HepG2 (cell line): ENCODE measurements around the gene CDX2. TPM values are rescaled to one million over a fixed set of nuclear protein-coding genes. Genes with fewer than 3 reads are reported as not detected.

Experiments
- ATAC-seq: fragments of 200-7000 bp; cut with Tn5 transposase; 3 replicates; pipeline ENCODE4 v1.9.1; 2020; ENCODE audit warnings: mild to moderate bottlenecking, moderate library complexity
- BruUV-seq: library from RNA; stranded (reverse); fragments of 400-500 nt; replicated peaks from 2 replicates; lab custom pipeline; 2021; lab: Mats Ljungman, UMichigan
- CTCF ChIA-PET: fragments of 300-600 bp; formaldehyde crosslinking; extraction: SDS; loops from one replicate; lab custom pipeline; 2021; ENCODE audit warnings: low total read pairs, inconsistent platforms, low intra/inter-chr PET ratio; lab: Yijun Ruan, JAX
- POLR2A ChIA-PET: fragments of 350-600 bp; sonication (Branson Sonifier 250); formaldehyde crosslinking; loops from one replicate; lab custom pipeline; 2020; ENCODE audit warnings: antibody characterized with exemption, inconsistent platforms; lab: Yijun Ruan, JAX
- DNase-seq: peaks from one replicate; pipeline ENCODE4 v3.0.0-alpha.2; 2015; ENCODE audit warnings: low spot score
- FAIRE-seq: peaks from 3 replicates; lab custom pipeline; 2011; peaks lifted over from hg19 to GRCh38; lab: Jason Lieb, UNC
- H2AFZ ChIP-seq: one replicate; pipeline ENCODE4 v1.6.1; 2011; ENCODE audit warnings: low read length, inconsistent platforms
- H3K27ac ChIP-seq: fragments of 300-600 bp; 3 replicates; pipeline ENCODE4 v1.8.0; 2011; ENCODE audit warnings: mixed run types, mild to moderate bottlenecking, mixed read lengths, low read length, inconsistent platforms; ENCODE audit not compliant: insufficient read depth; ENCODE audit errors: extremely low read length
- H3K27me3 ChIP-seq, 2 experiments: fragments of 200-600 bp in 1 of 2; 2 replicates in 1 of 2; 3 replicates in 1 of 2; pipeline versions ENCODE4 v1.6.0 to v1.8.0; 2011; ENCODE audit warnings: low read length in 2 of 2, mild to moderate bottlenecking in 2 of 2, moderate library complexity in 2 of 2, inconsistent platforms in 1 of 2; ENCODE audit not compliant: insufficient read depth in 2 of 2, control insufficient read depth in 1 of 2
- H3K36me3 ChIP-seq, 2 experiments: fragments of 200-600 bp in 1 of 2; replicated peaks in 1 of 2; 2 replicates in 1 of 2; 3 replicates in 1 of 2; pipeline versions ENCODE4 v1.5.1 to v1.8.0; 2011; ENCODE audit warnings: low read length in 2 of 2, inconsistent platforms in 1 of 2; ENCODE audit not compliant: insufficient read depth in 2 of 2, control insufficient read depth in 1 of 2
- H3K4me1 ChIP-seq: 2 replicates; pipeline ENCODE4 v1.5.1; 2012; ENCODE audit warnings: low read length, inconsistent platforms; ENCODE audit not compliant: insufficient read depth
- H3K4me2 ChIP-seq: 2 replicates; pipeline ENCODE4 v1.6.0; 2011; ENCODE audit warnings: low read depth, low read length, inconsistent platforms
- H3K4me3 ChIP-seq, 3 experiments: fragments of 200-600 bp in 1 of 3; sonication (generic), shearing (Covaris generic) in 1 of 3; replicated peaks in 1 of 3; 2 replicates each; pipeline ENCODE4 v1.5.1; 2011 to 2016; ENCODE audit warnings: low read length in 3 of 3, inconsistent platforms in 2 of 3, low read depth in 2 of 3, mild to moderate bottlenecking in 2 of 3, control low read depth in 1 of 3, mixed read lengths in 1 of 3; ENCODE audit not compliant: insufficient read depth in 1 of 3
- H3K79me2 ChIP-seq: one replicate; pipeline ENCODE4 v1.6.1; 2011; ENCODE audit warnings: low read length, inconsistent platforms; ENCODE audit not compliant: insufficient read depth
- H3K9ac ChIP-seq: 2 replicates; pipeline ENCODE4 v1.6.0; 2011; ENCODE audit warnings: mild to moderate bottlenecking, low read depth, low read length, inconsistent platforms; ENCODE audit not compliant: insufficient read depth
- H3K9me3 ChIP-seq: 2 replicates; pipeline ENCODE4 v1.5.1; 2012; ENCODE audit warnings: mild to moderate bottlenecking, low read length
- H4K20me1 ChIP-seq: 2 replicates; pipeline ENCODE4 v1.6.0; 2011; ENCODE audit warnings: inconsistent platforms, mild to moderate bottlenecking, low read length, moderate library complexity; ENCODE audit not compliant: insufficient read depth
- ZFP82 ChIP-seq: sonication (generic); formaldehyde crosslinking; IDR thresholded peaks from 2 replicates; pipeline ENCODE4 v1.5.1; 2020; ENCODE audit warnings: mild to moderate bottlenecking, missing genetic modification reagents, borderline replicate concordance
- ZNF775 ChIP-seq: sonication (generic); formaldehyde crosslinking; IDR thresholded peaks from 2 replicates; pipeline ENCODE4 v1.4.0; 2020; ENCODE audit warnings: missing genetic modification reagents, mild to moderate bottlenecking, moderate library complexity, borderline replicate concordance
- WGBS: methylation state at CpG from one replicate; pipeline ENCODE4 v1.1.6; 2017; ENCODE audit warnings: low lambda C conversion rate; 5-methylcytosine and 5-hydroxymethylcytosine counted together
- in situ Hi-C: cut with HindIII; loops from 2 replicates; pipeline ENCODE4 v1.10.0; 2017; ENCODE audit warnings: low pct_unique_long_range_greater_than_20kb; ENCODE audit not compliant: extremely low pct_ligation_motif_present
- intact Hi-C: fragments of 100-400 bp; cut with micrococcal nuclease; formaldehyde crosslinking; loops from one replicate; pipeline ENCODE4 v1.10.0; 2022; ENCODE audit not compliant: unreplicated experiment
- polyA plus RNA-seq, 8 experiments: library from polyadenylated mRNA; depleted of rRNA in 3 of 8; stranded (reverse) in 7 of 8; unstranded in 1 of 8; fragments of >200 nt; fragmentation: Illumina TruSeq in 4 of 8; extraction: Trizol in 4 of 8; gene quantifications; 2 replicates each; pipeline versions ENCODE4 v1.2.1 to v1.2.3, GENCODE V29; 2011 to 2016; ENCODE audit warnings: low read depth in 4 of 8, missing spikeins in 1 of 8, mixed read lengths in 1 of 8; ENCODE audit not compliant: insufficient read depth in 1 of 8
- total RNA-seq, 5 experiments: library from RNA; depleted of rRNA; stranded (reverse); fragments of >200 nt; fragmentation: Illumina TruSeq; extraction: Trizol; gene quantifications; 2 replicates each; pipeline ENCODE4 v1.2.3, GENCODE V29; 2016; ENCODE audit warnings: low read depth in 1 of 5
- TF ChIP-seq, protein P1 (sequence below): sonication (generic); formaldehyde crosslinking; IDR thresholded peaks from 2 replicates; pipeline ENCODE4 v1.4.0; 2020; ENCODE audit warnings: low read depth, mild to moderate bottlenecking, missing genetic modification reagents
- TF ChIP-seq, protein P2 (sequence below): sonication (generic); formaldehyde crosslinking; IDR thresholded peaks from 2 replicates; pipeline ENCODE4 v1.4.0; 2020; ENCODE audit warnings: missing genetic modification reagents
- TF ChIP-seq, protein P3 (sequence below), 2 experiments: fragments of 450-650 bp in 1 of 2; sonication (generic) in 1 of 2; formaldehyde crosslinking in 1 of 2; IDR thresholded peaks; 2 replicates each; pipeline versions ENCODE4 v1.6.1 to v1.8.0; 2016 to 2022; ENCODE audit warnings: antibody characterized with exemption in 1 of 2, mild to moderate bottlenecking in 1 of 2, missing genetic modification reagents in 1 of 2

CDX2 gene
- total and polyA plus RNA-seq, 2 of the 13 experiments (the other 11 are each of a cell fraction or from before 2014, with no cell fraction given): 0.04 TPM; not detected in 1

DNA sequence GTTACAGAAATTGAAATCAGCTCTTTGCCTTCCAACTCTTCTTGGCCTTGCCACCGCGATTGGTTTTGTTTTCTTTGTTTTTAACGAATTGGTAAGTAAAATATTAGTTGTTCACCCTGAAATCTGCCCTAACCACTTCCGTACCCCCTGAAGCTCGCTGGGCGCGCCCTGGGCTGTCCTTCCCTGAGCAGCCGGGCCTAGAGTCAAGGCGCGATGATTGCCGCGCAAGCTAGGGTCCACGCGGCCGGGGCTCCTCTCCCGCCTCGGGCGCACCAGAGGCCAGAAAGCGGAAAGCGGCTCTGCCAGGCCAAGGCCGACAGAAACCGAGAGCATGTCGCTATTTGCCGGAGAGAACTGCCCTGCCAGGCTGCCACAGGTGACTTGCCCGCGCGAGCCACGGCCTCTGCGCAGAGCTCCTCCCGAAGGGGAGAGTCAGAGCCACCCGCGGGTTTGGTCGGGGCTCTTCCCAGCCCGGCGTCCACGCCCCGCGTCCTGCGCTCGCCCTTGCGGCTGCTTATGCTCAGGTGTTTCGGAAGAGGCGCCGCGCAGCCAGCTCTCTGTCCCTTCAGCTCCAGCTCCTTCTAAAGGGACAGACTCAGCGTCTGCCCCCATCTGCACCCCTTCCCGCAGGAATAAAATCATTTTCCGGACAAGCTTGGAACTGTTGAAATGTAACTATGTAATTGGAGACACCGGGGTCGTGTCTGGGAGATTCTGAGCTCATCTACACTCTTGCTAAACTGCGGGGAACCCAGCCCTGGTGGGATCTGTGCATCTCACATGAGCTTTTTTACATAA, 6.6 kb upstream of the CDX2 start:
- no peak overlapping the region for H3K4me3 ChIP-seq
- FAIRE-seq (no peak), ATAC-seq (no peak), DNase-seq (no peak)
- no peak overlapping the region for H3K27ac ChIP-seq
- no peaks in the 10 kb centered on the region for H3K79me2 ChIP-seq
- H3K27me3 ChIP-seq: peaks cover 2 to 65% of the 10 kb centered on the region in 2 experiments; a peak in 4 of 5 replicates
- BruUV-seq: no TSS peak
- H3K9me3 ChIP-seq: no peaks in the 10 kb centered on the region
- intact Hi-C loops (no loop called here), in situ Hi-C loops (loop anchor here (10.0 to 25.0 kb wide), 2 partner anchors 488 to 611 kb away; no protein-coding TSS in a partner anchor)
- H3K36me3 ChIP-seq: no peaks in the 10 kb centered on the region
- no peak overlapping the region for H2AFZ ChIP-seq
- CTCF ChIA-PET: no interaction called here
- peaks cover 5% of the 10 kb centered on the region for H3K4me1 ChIP-seq
- no peak overlapping the region for H3K4me2 ChIP-seq
- no peak overlapping the region for H3K9ac ChIP-seq
- no peaks in the 10 kb centered on the region for H4K20me1 ChIP-seq
- POLR2A ChIA-PET: interaction anchor here (1.3 kb wide), 1 partner anchor 15 kb away, joined by 3 read pairs; no protein-coding TSS in a partner anchor
- WGBS: 51% methylated on average over 30 of the region's 51 CpGs
- TF ChIP-seq ZNF775: no peak
- TF ChIP-seq, protein P1, sequence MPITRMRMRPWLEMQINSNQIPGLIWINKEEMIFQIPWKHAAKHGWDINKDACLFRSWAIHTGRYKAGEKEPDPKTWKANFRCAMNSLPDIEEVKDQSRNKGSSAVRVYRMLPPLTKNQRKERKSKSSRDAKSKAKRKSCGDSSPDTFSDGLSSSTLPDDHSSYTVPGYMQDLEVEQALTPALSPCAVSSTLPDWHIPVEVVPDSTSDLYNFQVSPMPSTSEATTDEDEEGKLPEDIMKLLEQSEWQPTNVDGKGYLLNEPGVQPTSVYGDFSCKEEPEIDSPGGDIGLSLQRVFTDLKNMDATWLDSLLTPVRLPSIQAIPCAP: no peak
- no peak for TF ChIP-seq ZFP82 (CRISPR knock-in tag)
- TF ChIP-seq, protein P2, sequence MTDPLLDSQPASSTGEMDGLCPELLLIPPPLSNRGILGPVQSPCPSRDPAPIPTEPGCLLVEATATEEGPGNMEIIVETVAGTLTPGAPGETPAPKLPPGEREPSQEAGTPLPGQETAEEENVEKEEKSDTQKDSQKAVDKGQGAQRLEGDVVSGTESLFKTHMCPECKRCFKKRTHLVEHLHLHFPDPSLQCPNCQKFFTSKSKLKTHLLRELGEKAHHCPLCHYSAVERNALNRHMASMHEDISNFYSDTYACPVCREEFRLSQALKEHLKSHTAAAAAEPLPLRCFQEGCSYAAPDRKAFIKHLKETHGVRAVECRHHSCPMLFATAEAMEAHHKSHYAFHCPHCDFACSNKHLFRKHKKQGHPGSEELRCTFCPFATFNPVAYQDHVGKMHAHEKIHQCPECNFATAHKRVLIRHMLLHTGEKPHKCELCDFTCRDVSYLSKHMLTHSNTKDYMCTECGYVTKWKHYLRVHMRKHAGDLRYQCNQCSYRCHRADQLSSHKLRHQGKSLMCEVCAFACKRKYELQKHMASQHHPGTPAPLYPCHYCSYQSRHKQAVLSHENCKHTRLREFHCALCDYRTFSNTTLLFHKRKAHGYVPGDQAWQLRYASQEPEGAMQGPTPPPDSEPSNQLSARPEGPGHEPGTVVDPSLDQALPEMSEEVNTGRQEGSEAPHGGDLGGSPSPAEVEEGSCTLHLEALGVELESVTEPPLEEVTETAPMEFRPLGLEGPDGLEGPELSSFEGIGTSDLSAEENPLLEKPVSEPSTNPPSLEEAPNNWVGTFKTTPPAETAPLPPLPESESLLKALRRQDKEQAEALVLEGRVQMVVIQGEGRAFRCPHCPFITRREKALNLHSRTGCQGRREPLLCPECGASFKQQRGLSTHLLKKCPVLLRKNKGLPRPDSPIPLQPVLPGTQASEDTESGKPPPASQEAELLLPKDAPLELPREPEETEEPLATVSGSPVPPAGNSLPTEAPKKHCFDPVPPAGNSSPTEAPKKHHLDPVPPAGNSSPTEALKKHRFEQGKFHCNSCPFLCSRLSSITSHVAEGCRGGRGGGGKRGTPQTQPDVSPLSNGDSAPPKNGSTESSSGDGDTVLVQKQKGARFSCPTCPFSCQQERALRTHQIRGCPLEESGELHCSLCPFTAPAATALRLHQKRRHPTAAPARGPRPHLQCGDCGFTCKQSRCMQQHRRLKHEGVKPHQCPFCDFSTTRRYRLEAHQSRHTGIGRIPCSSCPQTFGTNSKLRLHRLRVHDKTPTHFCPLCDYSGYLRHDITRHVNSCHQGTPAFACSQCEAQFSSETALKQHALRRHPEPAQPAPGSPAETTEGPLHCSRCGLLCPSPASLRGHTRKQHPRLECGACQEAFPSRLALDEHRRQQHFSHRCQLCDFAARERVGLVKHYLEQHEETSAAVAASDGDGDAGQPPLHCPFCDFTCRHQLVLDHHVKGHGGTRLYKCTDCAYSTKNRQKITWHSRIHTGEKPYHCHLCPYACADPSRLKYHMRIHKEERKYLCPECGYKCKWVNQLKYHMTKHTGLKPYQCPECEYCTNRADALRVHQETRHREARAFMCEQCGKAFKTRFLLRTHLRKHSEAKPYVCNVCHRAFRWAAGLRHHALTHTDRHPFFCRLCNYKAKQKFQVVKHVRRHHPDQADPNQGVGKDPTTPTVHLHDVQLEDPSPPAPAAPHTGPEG (CRISPR knock-in tag): no peak
- TF ChIP-seq, protein P3, sequence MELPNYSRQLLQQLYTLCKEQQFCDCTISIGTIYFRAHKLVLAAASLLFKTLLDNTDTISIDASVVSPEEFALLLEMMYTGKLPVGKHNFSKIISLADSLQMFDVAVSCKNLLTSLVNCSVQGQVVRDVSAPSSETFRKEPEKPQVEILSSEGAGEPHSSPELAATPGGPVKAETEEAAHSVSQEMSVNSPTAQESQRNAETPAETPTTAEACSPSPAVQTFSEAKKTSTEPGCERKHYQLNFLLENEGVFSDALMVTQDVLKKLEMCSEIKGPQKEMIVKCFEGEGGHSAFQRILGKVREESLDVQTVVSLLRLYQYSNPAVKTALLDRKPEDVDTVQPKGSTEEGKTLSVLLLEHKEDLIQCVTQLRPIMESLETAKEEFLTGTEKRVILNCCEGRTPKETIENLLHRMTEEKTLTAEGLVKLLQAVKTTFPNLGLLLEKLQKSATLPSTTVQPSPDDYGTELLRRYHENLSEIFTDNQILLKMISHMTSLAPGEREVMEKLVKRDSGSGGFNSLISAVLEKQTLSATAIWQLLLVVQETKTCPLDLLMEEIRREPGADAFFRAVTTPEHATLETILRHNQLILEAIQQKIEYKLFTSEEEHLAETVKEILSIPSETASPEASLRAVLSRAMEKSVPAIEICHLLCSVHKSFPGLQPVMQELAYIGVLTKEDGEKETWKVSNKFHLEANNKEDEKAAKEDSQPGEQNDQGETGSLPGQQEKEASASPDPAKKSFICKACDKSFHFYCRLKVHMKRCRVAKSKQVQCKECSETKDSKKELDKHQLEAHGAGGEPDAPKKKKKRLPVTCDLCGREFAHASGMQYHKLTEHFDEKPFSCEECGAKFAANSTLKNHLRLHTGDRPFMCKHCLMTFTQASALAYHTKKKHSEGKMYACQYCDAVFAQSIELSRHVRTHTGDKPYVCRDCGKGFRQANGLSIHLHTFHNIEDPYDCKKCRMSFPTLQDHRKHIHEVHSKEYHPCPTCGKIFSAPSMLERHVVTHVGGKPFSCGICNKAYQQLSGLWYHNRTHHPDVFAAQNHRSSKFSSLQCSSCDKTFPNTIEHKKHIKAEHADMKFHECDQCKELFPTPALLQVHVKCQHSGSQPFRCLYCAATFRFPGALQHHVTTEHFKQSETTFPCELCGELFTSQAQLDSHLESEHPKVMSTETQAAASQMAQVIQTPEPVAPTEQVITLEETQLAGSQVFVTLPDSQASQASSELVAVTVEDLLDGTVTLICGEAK (IDR thresholded peaks at IDR 0.05): no peak
- TF ChIP-seq, protein P3 (CRISPR knock-in tag; IDR thresholded peaks at IDR 0.05): no peak
